Measurements from ENCODE around the gene SOX13.
A peak's percentile ranks its signal among the peaks of the same experiment; 100 is the strongest.

SOX13 gene

GRCh38 chr1:204127597-204128242, 54.8 kb downstream of the SOX13 start:
- Histone ChIP-seq H3K9me2 (replicated peaks; ENCODE audit: control insufficient read depth, low read length) (no peaks in the 10 kb centered on the region), H3K27ac (ENCODE audit: low read depth, low read length) (no peak overlapping the region), H3K27me3 (ENCODE audit: control insufficient read depth, low read length) (0 out of 2 replicates have a peak, but pooled peaks cover 1% of the 10 kb centered on the region), H3K4me2 (ENCODE audit: low read length) (no peak overlapping the region), H3F3A (ENCODE audit: control insufficient read depth, insufficient read depth) (no peaks in the 10 kb centered on the region), H4K20me1 (ENCODE audit: control insufficient read depth, insufficient read depth, low read depth, low read length) (no peaks in the 10 kb centered on the region), H3K4me3 (ENCODE audit: low read length) (no peak overlapping the region), H3K4me1 (ENCODE audit: control insufficient read depth, low read length) (peaks cover 6% of the 10 kb centered on the region), H3K79me2 (ENCODE audit: control insufficient read depth, low read length) (no peaks in the 10 kb centered on the region), H3K9me3 (ENCODE audit: control insufficient read depth, insufficient read depth, low read length) (no peaks in the 10 kb centered on the region), H3K36me3 (ENCODE audit: control insufficient read depth, low read length) (no peaks in the 10 kb centered on the region)
- TF ChIP-seq EZH2phosphoT487 (IDR thresholded peaks at IDR 0.05; ENCODE audit: borderline replicate concordance, low read length): no peak
- peak; percentile 37 for TF ChIP-seq CTCF (IDR thresholded peaks at IDR 0.05; ENCODE audit: low read depth, low read length, poor library complexity, severe bottlenecking)

- H3K4me2 ChIP-seq (ENCODE audit: low read length): peak overlapping the region; percentile 24
- no peaks in the 10 kb centered on the region for H4K20me1 ChIP-seq (ENCODE audit: control insufficient read depth, insufficient read depth, low read depth, low read length)
- H3K27me3 ChIP-seq (ENCODE audit: control insufficient read depth, low read length): 0 out of 2 replicates have a peak, but pooled peaks cover 2% of the 10 kb centered on the region
- H3K4me1 ChIP-seq (ENCODE audit: control insufficient read depth, low read length): peaks cover 6% of the 10 kb centered on the region
- TF ChIP-seq EZH2phosphoT487 (IDR thresholded peaks at IDR 0.05; ENCODE audit: borderline replicate concordance, low read length) (no peak), CTCF (IDR thresholded peaks at IDR 0.05; ENCODE audit: low read depth, low read length, poor library complexity, severe bottlenecking) (no peak)
- H3K79me2 ChIP-seq (ENCODE audit: control insufficient read depth, low read length): no peaks in the 10 kb centered on the region
- H3K27ac ChIP-seq (ENCODE audit: low read depth, low read length): no peak overlapping the region
- no peaks in the 10 kb centered on the region for H3K9me2 ChIP-seq (replicated peaks; ENCODE audit: control insufficient read depth, low read length)
- no peak overlapping the region for H3K4me3 ChIP-seq (ENCODE audit: low read length)
- no peaks in the 10 kb centered on the region for H3K9me3 ChIP-seq (ENCODE audit: control insufficient read depth, insufficient read depth, low read length)
- no peaks in the 10 kb centered on the region for H3K36me3 ChIP-seq (ENCODE audit: control insufficient read depth, low read length)
- no peaks in the 10 kb centered on the region for H3F3A ChIP-seq (ENCODE audit: control insufficient read depth, insufficient read depth)
Measured at GRCh38 chr1:204128464-204128963, 55.6 kb downstream of the SOX13 start.

- H3K4me2 ChIP-seq (ENCODE audit: low read length): peak overlapping the region; percentile 24
- no peaks in the 10 kb centered on the region for H4K20me1 ChIP-seq (ENCODE audit: control insufficient read depth, insufficient read depth, low read depth, low read length)
- no peaks in the 10 kb centered on the region for H3K9me3 ChIP-seq (ENCODE audit: control insufficient read depth, insufficient read depth, low read length)
- H3K9me2 ChIP-seq (replicated peaks; ENCODE audit: control insufficient read depth, low read length): no peaks in the 10 kb centered on the region
- H3K27me3 ChIP-seq (ENCODE audit: control insufficient read depth, low read length): peaks cover 4% of the 10 kb centered on the region; the same call in 1 of the 2 replicates
- no peaks in the 10 kb centered on the region for H3F3A ChIP-seq (ENCODE audit: control insufficient read depth, insufficient read depth)
- H3K27ac ChIP-seq (ENCODE audit: low read depth, low read length): no peak overlapping the region
- peaks cover 2% of the 10 kb centered on the region for H3K4me1 ChIP-seq (ENCODE audit: control insufficient read depth, low read length)
- TF ChIP-seq EZH2phosphoT487 (IDR thresholded peaks at IDR 0.05; ENCODE audit: borderline replicate concordance, low read length): no peak
- peak; percentile 84 for TF ChIP-seq CTCF (IDR thresholded peaks at IDR 0.05; ENCODE audit: low read depth, low read length, poor library complexity, severe bottlenecking)
- H3K4me3 ChIP-seq (ENCODE audit: low read length): no peak overlapping the region
- no peaks in the 10 kb centered on the region for H3K36me3 ChIP-seq (ENCODE audit: control insufficient read depth, low read length)
- H3K79me2 ChIP-seq (ENCODE audit: control insufficient read depth, low read length): no peaks in the 10 kb centered on the region
Measured at GRCh38 chr1:204128964-204129896, 56.3 kb downstream of the SOX13 start.

Data from DOHH2 (cell line).